Liver (tissue), 9 donors: ENCODE data around the gene ARID3A. TPM values are rescaled to one million over a fixed set of nuclear protein-coding genes. Genes with fewer than 3 reads are reported as not detected.

ENCODE experiments used
- DNase-seq: peaks from one replicate; pipeline ENCODE4 v3.0.0-alpha.2; 2017; ENCODE audit warnings: low spot score
- H3K27ac ChIP-seq, 2 donors: one replicate each; pipeline ENCODE4 v1.7.0; 2013; ENCODE audit warnings: inconsistent platforms in 2 of 2, low read length in 2 of 2, control low read depth in 1 of 2, low read depth in 1 of 2, mild to moderate bottlenecking in 1 of 2
- H3K27me3 ChIP-seq, 4 donors: one replicate each; pipeline versions ENCODE4 v1.6.1 to v1.7.0; 2013; ENCODE audit warnings: low read length in 3 of 4, inconsistent platforms in 1 of 4, mild to moderate bottlenecking in 1 of 4, moderate library complexity in 1 of 4; ENCODE audit not compliant: control insufficient read depth in 4 of 4, insufficient read depth in 4 of 4
- H3K36me3 ChIP-seq, 4 donors: one replicate each; pipeline versions ENCODE4 v1.6.1 to v1.7.0; 2013; ENCODE audit warnings: low read length in 3 of 4, mild to moderate bottlenecking in 3 of 4, low read depth in 1 of 4, moderate library complexity in 1 of 4; ENCODE audit not compliant: control insufficient read depth in 4 of 4, insufficient read depth in 3 of 4
- H3K4me1 ChIP-seq, 4 donors: one replicate each; pipeline versions ENCODE4 v1.6.1 to v1.7.0; 2013; ENCODE audit warnings: low read length in 3 of 4, mild to moderate bottlenecking in 3 of 4, moderate library complexity in 1 of 4; ENCODE audit not compliant: control insufficient read depth in 4 of 4, insufficient read depth in 4 of 4
- H3K4me3 ChIP-seq, 3 donors: one replicate each; pipeline versions ENCODE4 v1.6.1 to v1.7.0; 2013; ENCODE audit warnings: low read length in 3 of 3, control low read depth in 1 of 3, low read depth in 1 of 3, mild to moderate bottlenecking in 1 of 3
- H3K9ac ChIP-seq, 2 donors: one replicate each; pipeline ENCODE4 v1.7.0; 2013; ENCODE audit warnings: low read length in 2 of 2, mild to moderate bottlenecking in 2 of 2, moderate library complexity in 2 of 2, control low read depth in 1 of 2, low read depth in 1 of 2
- H3K9me3 ChIP-seq, 4 donors: one replicate each; pipeline versions ENCODE4 v1.6.1 to v1.7.0; 2013; ENCODE audit warnings: low read length in 3 of 4; ENCODE audit not compliant: control insufficient read depth in 4 of 4
- EGR1 ChIP-seq, 2 donors: IDR thresholded peaks; 2 replicates each; pipeline ENCODE4 v1.6.1; 2016 to 2018; ENCODE audit warnings: antibody characterized with exemption in 2 of 2, low read depth in 2 of 2
- FOXA1 ChIP-seq: IDR thresholded peaks from 2 replicates; pipeline ENCODE4 v1.6.1; 2016; ENCODE audit warnings: antibody characterized with exemption
- FOXA2 ChIP-seq: IDR thresholded peaks from 2 replicates; pipeline ENCODE4 v1.6.1; 2016; ENCODE audit warnings: antibody characterized with exemption
- GABPA ChIP-seq, 2 donors: IDR thresholded peaks in 1 of 2; conservative IDR thresholded peaks in 1 of 2; 2 replicates each; pipeline ENCODE4 v1.6.1; 2016; ENCODE audit warnings: antibody characterized with exemption in 2 of 2, mild to moderate bottlenecking in 1 of 2, moderate library complexity in 1 of 2
- HNF4A ChIP-seq, 2 donors: conservative IDR thresholded peaks; 2 replicates each; pipeline ENCODE4 v1.6.1; 2016; ENCODE audit warnings: antibody characterized with exemption in 2 of 2, mild to moderate bottlenecking in 2 of 2
- HNF4G ChIP-seq: IDR thresholded peaks from 2 replicates; pipeline ENCODE4 v1.6.1; 2016; ENCODE audit warnings: antibody characterized with exemption
- JUND ChIP-seq, 2 donors: IDR thresholded peaks; 2 replicates each; pipeline ENCODE4 v1.6.1; 2016; ENCODE audit warnings: antibody characterized with exemption in 2 of 2
- NR2F2 ChIP-seq: IDR thresholded peaks from 2 replicates; pipeline ENCODE4 v1.6.1; 2016; ENCODE audit warnings: antibody characterized with exemption
- RAD21 ChIP-seq, 2 donors: IDR thresholded peaks; 2 replicates each; pipeline ENCODE4 v1.6.1; 2016; ENCODE audit warnings: antibody characterized with exemption in 2 of 2, mild to moderate bottlenecking in 2 of 2
- RXRA ChIP-seq, 2 donors: IDR thresholded peaks; 2 replicates each; pipeline ENCODE4 v1.6.1; 2017 to 2018; ENCODE audit warnings: antibody characterized with exemption in 2 of 2, mild to moderate bottlenecking in 1 of 2
- SP1 ChIP-seq: IDR thresholded peaks from 2 replicates; pipeline ENCODE4 v1.6.1; 2018; ENCODE audit warnings: antibody characterized with exemption, mild to moderate bottlenecking
- TAF1 ChIP-seq: conservative IDR thresholded peaks from 2 replicates; pipeline ENCODE4 v1.6.1; 2016; ENCODE audit warnings: antibody characterized with exemption, mild to moderate bottlenecking
- YY1 ChIP-seq: IDR thresholded peaks from 2 replicates; pipeline ENCODE4 v1.6.1; 2016; ENCODE audit warnings: antibody characterized with exemption, mild to moderate bottlenecking
- WGBS: extraction: QIAGEN DNeasy Blood & Tissue Kit; methylation state at CpG from one replicate; pipeline ENCODE4 v1.1.7; 2013; 5-methylcytosine and 5-hydroxymethylcytosine counted together
- polyA plus RNA-seq, 2 donors: library from polyadenylated mRNA; stranded (reverse) in 1 of 2; unstranded in 1 of 2; fragments of 200-250 nt in 1 of 2; fragments of >200 nt in 1 of 2; fragmentation: Nextera tagmentation in 1 of 2; extraction: Ambion mirVana in 1 of 2; gene quantifications; one replicate each; pipeline versions ENCODE4 v1.2.1 to v1.2.3, GENCODE V29; 2013 to 2015
- total RNA-seq, 2 donors: library from RNA; depleted of rRNA; stranded (reverse); fragments of >200 nt; gene quantifications; one replicate each; pipeline ENCODE4 v1.2.3, GENCODE V29; 2014
- TF ChIP-seq, protein P1 (sequence below): fragments of 150-350 bp; IDR thresholded peaks from 2 replicates; pipeline ENCODE4 v1.5.1; 2017; ENCODE audit warnings: improper control_type of control experiment, low read depth, low read length; ENCODE audit not compliant: missing input control
- TF ChIP-seq, protein P2 (sequence below): IDR thresholded peaks from 2 replicates; pipeline ENCODE4 v1.6.1; 2016; ENCODE audit warnings: antibody characterized with exemption
- TF ChIP-seq, protein P3 (sequence below): IDR thresholded peaks from 2 replicates; pipeline ENCODE4 v1.6.1; 2016; ENCODE audit warnings: antibody characterized with exemption
- TF ChIP-seq, protein P4 (sequence below): IDR thresholded peaks from 2 replicates; pipeline ENCODE4 v1.6.1; 2016; ENCODE audit warnings: antibody characterized with exemption, mild to moderate bottlenecking
- TF ChIP-seq, protein P5 (sequence below): IDR thresholded peaks from 2 replicates; pipeline ENCODE4 v1.6.1; 2016; ENCODE audit warnings: antibody characterized with exemption
- donor health status: healthy.
- donor health status: healthy.
- donor health status: healthy.
- donor health status: healthy.
- donor health status: healthy.

The ARID3A gene
- total and polyA plus RNA-seq, 4 donors, result 0.74 to 42.4 (median 3.1) TPM

DNA sequence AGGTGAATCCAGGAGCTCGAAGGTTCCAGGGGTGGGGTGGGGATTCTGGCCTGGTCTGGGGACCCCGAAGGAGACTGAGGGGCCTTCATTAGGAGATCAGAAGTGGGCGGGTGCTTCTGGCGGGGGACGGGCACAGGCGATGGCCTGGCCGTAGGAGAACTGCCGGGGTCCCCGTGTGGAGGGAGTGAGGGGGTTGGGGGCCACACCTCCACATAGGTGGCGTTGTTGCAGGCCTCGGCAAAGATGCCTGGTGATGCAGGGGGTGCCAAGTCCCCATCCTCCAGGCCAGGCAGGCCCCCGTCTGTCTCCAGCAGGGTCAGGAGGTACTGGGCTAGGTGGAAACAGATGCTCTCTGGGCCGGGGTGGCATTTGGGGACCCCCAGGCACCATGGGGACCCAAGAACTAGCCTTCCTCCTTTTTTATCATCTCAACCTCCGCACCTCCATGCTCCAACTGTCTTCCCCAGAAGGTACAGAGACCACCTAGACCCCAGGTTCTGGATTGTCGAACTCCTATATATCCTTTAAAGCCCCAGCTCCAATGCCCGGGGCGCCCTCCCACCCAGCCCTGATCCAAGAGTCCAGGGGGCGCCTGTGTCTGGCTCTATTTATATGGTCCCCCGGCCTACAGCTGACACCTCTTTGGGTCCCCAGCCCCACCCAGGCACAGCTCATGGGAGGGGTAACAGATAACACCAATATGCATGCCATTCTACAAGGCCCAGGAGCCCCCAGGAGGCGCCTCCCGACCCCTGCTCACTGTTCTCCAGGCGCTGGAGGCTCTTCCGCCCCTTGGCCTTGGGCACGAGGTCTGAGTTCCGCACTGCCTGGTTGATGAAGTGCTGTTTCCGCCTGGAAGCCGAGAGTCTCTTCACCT lies 24.4 kb upstream of the ARID3A start:
- no peak for DNase-seq

More for the DNA sequence above, 24.4 kb upstream of the ARID3A start:
- Histone ChIP-seq H3K27me3 (no peaks in the 10 kb centered on the region), H3K9me3 (no peaks in the 10 kb centered on the region), H3K27ac (no peak overlapping the region), H3K9ac (no peak overlapping the region), H3K4me1 (peaks cover 7 to 11% (median 9%) of the 10 kb centered on the region in 4 donors), H3K36me3 (peaks cover 0 to 13% (median 4%) of the 10 kb centered on the region in 4 donors), H3K4me3 (no peak overlapping the region)
- WGBS, result 94% methylated on average over 27 of the region's 27 CpGs
- TF ChIP-seq, protein P1, sequence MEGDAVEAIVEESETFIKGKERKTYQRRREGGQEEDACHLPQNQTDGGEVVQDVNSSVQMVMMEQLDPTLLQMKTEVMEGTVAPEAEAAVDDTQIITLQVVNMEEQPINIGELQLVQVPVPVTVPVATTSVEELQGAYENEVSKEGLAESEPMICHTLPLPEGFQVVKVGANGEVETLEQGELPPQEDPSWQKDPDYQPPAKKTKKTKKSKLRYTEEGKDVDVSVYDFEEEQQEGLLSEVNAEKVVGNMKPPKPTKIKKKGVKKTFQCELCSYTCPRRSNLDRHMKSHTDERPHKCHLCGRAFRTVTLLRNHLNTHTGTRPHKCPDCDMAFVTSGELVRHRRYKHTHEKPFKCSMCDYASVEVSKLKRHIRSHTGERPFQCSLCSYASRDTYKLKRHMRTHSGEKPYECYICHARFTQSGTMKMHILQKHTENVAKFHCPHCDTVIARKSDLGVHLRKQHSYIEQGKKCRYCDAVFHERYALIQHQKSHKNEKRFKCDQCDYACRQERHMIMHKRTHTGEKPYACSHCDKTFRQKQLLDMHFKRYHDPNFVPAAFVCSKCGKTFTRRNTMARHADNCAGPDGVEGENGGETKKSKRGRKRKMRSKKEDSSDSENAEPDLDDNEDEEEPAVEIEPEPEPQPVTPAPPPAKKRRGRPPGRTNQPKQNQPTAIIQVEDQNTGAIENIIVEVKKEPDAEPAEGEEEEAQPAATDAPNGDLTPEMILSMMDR, result no peak
- TF ChIP-seq, protein P2, sequence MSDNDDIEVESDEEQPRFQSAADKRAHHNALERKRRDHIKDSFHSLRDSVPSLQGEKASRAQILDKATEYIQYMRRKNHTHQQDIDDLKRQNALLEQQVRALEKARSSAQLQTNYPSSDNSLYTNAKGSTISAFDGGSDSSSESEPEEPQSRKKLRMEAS, result no peak
- TF ChIP-seq, protein P3, sequence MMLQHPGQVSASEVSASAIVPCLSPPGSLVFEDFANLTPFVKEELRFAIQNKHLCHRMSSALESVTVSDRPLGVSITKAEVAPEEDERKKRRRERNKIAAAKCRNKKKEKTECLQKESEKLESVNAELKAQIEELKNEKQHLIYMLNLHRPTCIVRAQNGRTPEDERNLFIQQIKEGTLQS, result no peak
- TF ChIP-seq HNF4A (conservative IDR thresholded peaks at IDR 0.05) (no peak), TAF1 (no peak), RXRA (IDR thresholded peaks at IDR 0.05) (no peak), FOXA2 (no peak), HNF4G (no peak), JUND (IDR thresholded peaks at IDR 0.05) (no peak), YY1 (no peak), NR2F2 (no peak), RAD21 (IDR thresholded peaks at IDR 0.05) (no peak), SP1 (no peak), GABPA (IDR thresholded peaks at IDR 0.05 in 1 of 2, conservative IDR thresholded peaks at IDR 0.05 in 1 of 2) (no peak), FOXA1 (no peak), EGR1 (IDR thresholded peaks at IDR 0.05; ENCODE audit: low read depth in 2 of 2) (no peak)
- TF ChIP-seq, protein P4, sequence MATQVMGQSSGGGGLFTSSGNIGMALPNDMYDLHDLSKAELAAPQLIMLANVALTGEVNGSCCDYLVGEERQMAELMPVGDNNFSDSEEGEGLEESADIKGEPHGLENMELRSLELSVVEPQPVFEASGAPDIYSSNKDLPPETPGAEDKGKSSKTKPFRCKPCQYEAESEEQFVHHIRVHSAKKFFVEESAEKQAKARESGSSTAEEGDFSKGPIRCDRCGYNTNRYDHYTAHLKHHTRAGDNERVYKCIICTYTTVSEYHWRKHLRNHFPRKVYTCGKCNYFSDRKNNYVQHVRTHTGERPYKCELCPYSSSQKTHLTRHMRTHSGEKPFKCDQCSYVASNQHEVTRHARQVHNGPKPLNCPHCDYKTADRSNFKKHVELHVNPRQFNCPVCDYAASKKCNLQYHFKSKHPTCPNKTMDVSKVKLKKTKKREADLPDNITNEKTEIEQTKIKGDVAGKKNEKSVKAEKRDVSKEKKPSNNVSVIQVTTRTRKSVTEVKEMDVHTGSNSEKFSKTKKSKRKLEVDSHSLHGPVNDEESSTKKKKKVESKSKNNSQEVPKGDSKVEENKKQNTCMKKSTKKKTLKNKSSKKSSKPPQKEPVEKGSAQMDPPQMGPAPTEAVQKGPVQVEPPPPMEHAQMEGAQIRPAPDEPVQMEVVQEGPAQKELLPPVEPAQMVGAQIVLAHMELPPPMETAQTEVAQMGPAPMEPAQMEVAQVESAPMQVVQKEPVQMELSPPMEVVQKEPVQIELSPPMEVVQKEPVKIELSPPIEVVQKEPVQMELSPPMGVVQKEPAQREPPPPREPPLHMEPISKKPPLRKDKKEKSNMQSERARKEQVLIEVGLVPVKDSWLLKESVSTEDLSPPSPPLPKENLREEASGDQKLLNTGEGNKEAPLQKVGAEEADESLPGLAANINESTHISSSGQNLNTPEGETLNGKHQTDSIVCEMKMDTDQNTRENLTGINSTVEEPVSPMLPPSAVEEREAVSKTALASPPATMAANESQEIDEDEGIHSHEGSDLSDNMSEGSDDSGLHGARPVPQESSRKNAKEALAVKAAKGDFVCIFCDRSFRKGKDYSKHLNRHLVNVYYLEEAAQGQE, result no peak
- TF ChIP-seq, protein P5, sequence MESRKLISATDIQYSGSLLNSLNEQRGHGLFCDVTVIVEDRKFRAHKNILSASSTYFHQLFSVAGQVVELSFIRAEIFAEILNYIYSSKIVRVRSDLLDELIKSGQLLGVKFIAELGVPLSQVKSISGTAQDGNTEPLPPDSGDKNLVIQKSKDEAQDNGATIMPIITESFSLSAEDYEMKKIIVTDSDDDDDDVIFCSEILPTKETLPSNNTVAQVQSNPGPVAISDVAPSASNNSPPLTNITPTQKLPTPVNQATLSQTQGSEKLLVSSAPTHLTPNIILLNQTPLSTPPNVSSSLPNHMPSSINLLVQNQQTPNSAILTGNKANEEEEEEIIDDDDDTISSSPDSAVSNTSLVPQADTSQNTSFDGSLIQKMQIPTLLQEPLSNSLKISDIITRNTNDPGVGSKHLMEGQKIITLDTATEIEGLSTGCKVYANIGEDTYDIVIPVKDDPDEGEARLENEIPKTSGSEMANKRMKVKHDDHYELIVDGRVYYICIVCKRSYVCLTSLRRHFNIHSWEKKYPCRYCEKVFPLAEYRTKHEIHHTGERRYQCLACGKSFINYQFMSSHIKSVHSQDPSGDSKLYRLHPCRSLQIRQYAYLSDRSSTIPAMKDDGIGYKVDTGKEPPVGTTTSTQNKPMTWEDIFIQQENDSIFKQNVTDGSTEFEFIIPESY, result no peak
